Renal cortex interstitium (tissue), 15 donors: Measurements from ENCODE around the gene MANF. TPM values are rescaled to one million over a fixed set of nuclear protein-coding genes. Genes with fewer than 3 reads are reported as not detected.

Source experiments
- DNase-seq, 11 donors: peaks; one replicate each; pipeline ENCODE4 v3.0.0-alpha.2; 2013; ENCODE audit warnings: low read depth in 9 of 11, low spot score in 4 of 11; ENCODE audit errors: extremely low read depth in 1 of 11
- long read RNA-seq, 16 experiments: transcript quantifications; one replicate each; lab custom pipeline, GENCODE V29; 2026
- polyA plus RNA-seq, 3 donors: library from polyadenylated mRNA; unstranded; fragments of 120-200 nt; gene quantifications; one replicate each; pipeline ENCODE4 v1.2.1, GENCODE V29; 2013; ENCODE audit not compliant: insufficient read length in 3 of 3

The MANF gene
- polyA plus RNA-seq = 100 to 1,000 TPM; 122 to 141 (median 129) TPM
- long read RNA-seq, donor 1, transcript MANF-204 (4 exons, 1,153 nt) = major isoform, 16 of 19 reads
- long read RNA-seq, donor 1, partial matches to known transcripts = 0 of 19 reads
- long read RNA-seq, donor 1, other reads (novel, unspliced or antisense) = 0 of 19 reads
- long read RNA-seq, donor 2, transcript MANF-204 (4 exons, 1,153 nt) = major isoform, 17 of 20 reads
- long read RNA-seq, donor 2, partial matches to known transcripts = 0 of 20 reads
- long read RNA-seq, donor 2, other reads (novel, unspliced or antisense) = 0 of 20 reads
- long read RNA-seq, donor 3, transcript MANF-204 (4 exons, 1,153 nt) = major isoform, 29 of 50 reads
- long read RNA-seq, donor 3, transcript MANF-203 (2 exons, 436 nt) = minor isoform, 9 of 50 reads
- long read RNA-seq, donor 3, partial matches to known transcripts = 10 of 50 reads
- long read RNA-seq, donor 3, other reads (novel, unspliced or antisense) = 0 of 50 reads
- long read RNA-seq, donor 4, transcript MANF-204 (4 exons, 1,153 nt) = major isoform, 12 of 21 reads
- long read RNA-seq, donor 4, transcript MANF-203 (2 exons, 436 nt) = minor isoform, 9 of 21 reads
- long read RNA-seq, donor 4, partial matches to known transcripts = 0 of 21 reads
- long read RNA-seq, donor 4, other reads (novel, unspliced or antisense) = 0 of 21 reads
- long read RNA-seq, donor 5 = 0 reads
- long read RNA-seq, donor 6, transcript MANF-203 (2 exons, 436 nt) = minor isoform, 7 of 60 reads
- long read RNA-seq, donor 6, transcript MANF-204 (4 exons, 1,153 nt) = major isoform, 32 of 60 reads
- long read RNA-seq, donor 6, partial matches to known transcripts = 17 of 60 reads
- long read RNA-seq, donor 6, other reads (novel, unspliced or antisense) = 0 of 60 reads
- long read RNA-seq, donor 7, transcript MANF-203 (2 exons, 436 nt) = minor isoform, 13 of 49 reads
- long read RNA-seq, donor 7, transcript MANF-204 (4 exons, 1,153 nt) = major isoform, 34 of 49 reads
- long read RNA-seq, donor 7, partial matches to known transcripts = 0 of 49 reads
- long read RNA-seq, donor 7, other reads (novel, unspliced or antisense) = 0 of 49 reads
- long read RNA-seq, donor 8, transcript MANF-204 (4 exons, 1,153 nt) = major isoform, 34 of 66 reads
- long read RNA-seq, donor 8, transcript MANF-202 (3 exons, 1,509 nt) = minor isoform, 5 of 66 reads
- long read RNA-seq, donor 8, transcript MANF-203 (2 exons, 436 nt) = minor isoform, 15 of 66 reads
- long read RNA-seq, donor 8, partial matches to known transcripts = 12 of 66 reads
- long read RNA-seq, donor 8, other reads (novel, unspliced or antisense) = 0 of 66 reads
- long read RNA-seq, donor 9, transcript MANF-203 (2 exons, 436 nt) = major isoform, 12 of 26 reads
- long read RNA-seq, donor 9, transcript MANF-204 (4 exons, 1,153 nt) = minor isoform, 11 of 26 reads
- long read RNA-seq, donor 9, partial matches to known transcripts = 0 of 26 reads
- long read RNA-seq, donor 9, other reads (novel, unspliced or antisense) = 0 of 26 reads
- long read RNA-seq, donor 10, transcript MANF-203 (2 exons, 436 nt) = minor isoform, 19 of 45 reads
- long read RNA-seq, donor 10, transcript MANF-204 (4 exons, 1,153 nt) = major isoform, 26 of 45 reads
- long read RNA-seq, donor 10, partial matches to known transcripts = 0 of 45 reads
- long read RNA-seq, donor 10, other reads (novel, unspliced or antisense) = 0 of 45 reads
- long read RNA-seq, donor 11, transcript MANF-204 (4 exons, 1,153 nt) = major isoform, 14 of 25 reads
- long read RNA-seq, donor 11, partial matches to known transcripts = 8 of 25 reads
- long read RNA-seq, donor 11, other reads (novel, unspliced or antisense) = 0 of 25 reads
- long read RNA-seq, donor 12, transcript MANF-204 (4 exons, 1,153 nt) = major isoform, 10 of 12 reads
- long read RNA-seq, donor 12, partial matches to known transcripts = 0 of 12 reads
- long read RNA-seq, donor 12, other reads (novel, unspliced or antisense) = 0 of 12 reads
- long read RNA-seq, donor 13, transcript MANF-203 (2 exons, 436 nt) = minor isoform, 11 of 74 reads
- long read RNA-seq, donor 13, transcript MANF-204 (4 exons, 1,153 nt) = major isoform, 38 of 74 reads
- long read RNA-seq, donor 13, partial matches to known transcripts = 24 of 74 reads
- long read RNA-seq, donor 13, other reads (novel, unspliced or antisense) = 0 of 74 reads
- long read RNA-seq, donor 14, transcript MANF-204 (4 exons, 1,153 nt) = major isoform, 15 of 26 reads
- long read RNA-seq, donor 14, transcript MANF-203 (2 exons, 436 nt) = minor isoform, 10 of 26 reads
- long read RNA-seq, donor 14, partial matches to known transcripts = 0 of 26 reads
- long read RNA-seq, donor 14, other reads (novel, unspliced or antisense) = 0 of 26 reads
- long read RNA-seq, donor 15, transcript MANF-203 (2 exons, 436 nt) = minor isoform, 6 of 20 reads
- long read RNA-seq, donor 15, transcript MANF-204 (4 exons, 1,153 nt) = major isoform, 10 of 20 reads
- long read RNA-seq, donor 15, partial matches to known transcripts = 0 of 20 reads
- long read RNA-seq, donor 15, other reads (novel, unspliced or antisense) = 0 of 20 reads
- long read RNA-seq, donor 16, transcript MANF-203 (2 exons, 436 nt) = minor isoform, 18 of 119 reads
- long read RNA-seq, donor 16, transcript MANF-204 (4 exons, 1,153 nt) = major isoform, 71 of 119 reads
- long read RNA-seq, donor 16, transcript MANF-202 (3 exons, 1,509 nt) = minor isoform, 5 of 119 reads
- long read RNA-seq, donor 16, partial matches to known transcripts = 24 of 119 reads
- long read RNA-seq, donor 16, other reads (novel, unspliced or antisense) = 0 of 119 reads

GRCh38 chr3:51384726-51385473 lies at the start of gene MANF:
MANF (plus strand) TSS chr3:51385291; CDS start chr3:51385343, 52 bp downstream.
- DNase-seq = peak; percentile 88 to 98 (median 97)

GRCh38 chr3:51336261-51336660 lies 48.8 kb upstream of the MANF start:
- no peak for DNase-seq

- DNase-seq = no peak
Observed at GRCh38 chr3:51337666-51338065, 47.4 kb upstream of the MANF start.

- DNase-seq = no peak
Observed at GRCh38 chr3:51338632-51339031, 46.5 kb upstream of the MANF start.

GRCh38 chr3:51340013-51340829 lies 44.9 kb upstream of the MANF start:
- no peak for DNase-seq

- DNase-seq = peak in 1 of 11 donors; percentile 4
Observed at GRCh38 chr3:51340989-51341636, 44.0 kb upstream of the MANF start.

GRCh38 chr3:51343918-51344687 lies 41.0 kb upstream of the MANF start:
- no peak for DNase-seq

GRCh38 chr3:51350751-51351150 lies 34.3 kb upstream of the MANF start:
- DNase-seq = no peak

GRCh38 chr3:51353131-51353530 lies 32.0 kb upstream of the MANF start:
- no peak for DNase-seq

GRCh38 chr3:51353691-51354090 lies 31.4 kb upstream of the MANF start:
- no peak for DNase-seq

- DNase-seq = no peak
Observed at GRCh38 chr3:51354172-51354571, 30.9 kb upstream of the MANF start.

- no peak for DNase-seq
Observed at GRCh38 chr3:51354731-51355615, 30.1 kb upstream of the MANF start.
